SJCRH30 (cell line): ENCODE measurements around the gene GRM4. TPM values are rescaled to one million over a fixed set of nuclear protein-coding genes. Genes with fewer than 3 reads are reported as not detected.

Experiments
- DNase-seq, 2 experiments: peaks; one replicate each; pipeline ENCODE4 v3.0.0-alpha.2; 2015 to 2020
- H3K27ac ChIP-seq: fragments of 250-450 bp; sonication (Bioruptor Pico); 2 replicates; pipeline ENCODE4 v1.5.1; 2020; ENCODE audit warnings: mild to moderate bottlenecking, moderate library complexity
- H3K27me3 ChIP-seq: fragments of 250-450 bp; sonication (Bioruptor Pico); 2 replicates; pipeline ENCODE4 v1.5.1; 2020; ENCODE audit warnings: mild to moderate bottlenecking, moderate library complexity
- H3K36me3 ChIP-seq: fragments of 250-450 bp; sonication (Bioruptor Pico); 2 replicates; pipeline ENCODE4 v1.5.1; 2020; ENCODE audit warnings: mild to moderate bottlenecking, moderate library complexity
- H3K4me1 ChIP-seq: fragments of 250-450 bp; sonication (Bioruptor Pico); 2 replicates; pipeline ENCODE4 v1.5.1; 2020; ENCODE audit warnings: mild to moderate bottlenecking, moderate library complexity
- H3K4me3 ChIP-seq: fragments of 250-450 bp; sonication (Bioruptor Pico); 2 replicates; pipeline ENCODE4 v1.5.1; 2020; ENCODE audit warnings: mild to moderate bottlenecking, moderate library complexity
- H3K9me3 ChIP-seq: fragments of 250-450 bp; sonication (Bioruptor Pico); replicated peaks from 2 replicates; pipeline ENCODE4 v1.5.1; 2020; ENCODE audit warnings: mild to moderate bottlenecking, moderate library complexity
- total RNA-seq: library from RNA; depleted of rRNA; stranded (reverse); fragments of >200 nt; shearing (Covaris generic); gene quantifications from 2 replicates; pipeline ENCODE4 v1.2.3, GENCODE V29; 2014

The GRM4 gene
- total RNA-seq, 1 experiment from 2014 or later, result 0.06 TPM

DNA sequence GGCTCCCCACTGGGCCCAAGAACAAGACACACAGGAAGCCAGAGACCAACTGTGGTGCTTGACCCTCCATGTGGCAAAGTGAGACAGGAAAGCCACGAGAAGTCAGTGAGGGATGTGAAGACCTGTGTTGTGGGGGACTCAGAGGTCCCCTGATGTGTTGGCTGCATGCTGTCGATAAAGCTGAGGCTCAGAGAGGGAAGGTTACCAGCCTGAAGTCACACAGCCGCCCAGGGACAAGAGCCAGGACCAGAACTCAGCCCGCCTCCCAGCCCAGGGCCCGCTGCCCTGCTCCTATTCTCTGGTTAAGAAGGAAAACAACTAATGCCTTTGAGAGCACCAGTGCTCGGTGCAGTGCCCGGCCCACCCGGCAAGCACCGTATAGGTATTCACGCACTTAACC, 63.5 kb downstream of the GRM4 start:
- no peaks in the 10 kb centered on the region for H3K4me1 ChIP-seq
- H3K9me3 ChIP-seq, result no peaks in the 10 kb centered on the region
- peaks cover 19% of the 10 kb centered on the region; the same call in 1 of the 2 replicates for H3K27me3 ChIP-seq
- no peaks in the 10 kb centered on the region for H3K36me3 ChIP-seq
- DNase-seq, result no peak
- no peak overlapping the region for H3K27ac ChIP-seq
- H3K4me3 ChIP-seq, result no peak overlapping the region

DNA sequence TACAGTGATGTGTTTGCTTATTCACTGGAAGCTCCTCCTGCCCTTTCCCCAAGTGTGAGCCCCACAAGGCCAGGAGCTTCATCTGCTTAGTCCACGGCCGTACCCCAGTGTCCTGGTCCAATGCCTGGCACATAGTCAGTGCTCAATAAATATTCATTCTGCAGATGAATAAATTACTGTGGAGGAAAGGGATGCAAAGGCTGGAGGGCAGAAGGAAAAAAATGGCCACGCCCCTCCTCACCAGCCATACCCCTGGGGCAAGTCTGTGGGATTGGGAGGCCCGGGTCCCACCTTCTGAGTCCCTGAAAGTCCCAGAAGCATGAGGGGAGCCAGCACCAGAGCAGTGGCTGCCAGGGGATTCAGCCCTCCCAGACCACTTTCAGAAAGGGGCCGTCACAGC, 65.5 kb downstream of the GRM4 start:
- H3K9me3 ChIP-seq, result no peaks in the 10 kb centered on the region
- no peak overlapping the region for H3K27ac ChIP-seq
- H3K27me3 ChIP-seq, result peaks cover 19% of the 10 kb centered on the region; the same call in 1 of the 2 replicates
- H3K36me3 ChIP-seq, result no peaks in the 10 kb centered on the region
- no peaks in the 10 kb centered on the region for H3K4me1 ChIP-seq
- H3K4me3 ChIP-seq, result no peak overlapping the region
- DNase-seq, result no peak

- Histone ChIP-seq H3K9me3 (no peaks in the 10 kb centered on the region), H3K4me1 (no peaks in the 10 kb centered on the region), H3K27me3 (peaks cover 19% of the 10 kb centered on the region; the same call in 1 of the 2 replicates), H3K27ac (no peak overlapping the region), H3K4me3 (no peak overlapping the region), H3K36me3 (no peaks in the 10 kb centered on the region)
- DNase-seq, result no peak
These were observed 66.0 kb downstream of the GRM4 start for GRCh38 chr6:34079899-34080298.

- DNase-seq, result no peak
- Histone ChIP-seq H3K36me3 (no peaks in the 10 kb centered on the region), H3K27me3 (peaks cover 12% of the 10 kb centered on the region; the same call in 1 of the 2 replicates), H3K9me3 (no peaks in the 10 kb centered on the region), H3K4me3 (no peak overlapping the region), H3K27ac (no peak overlapping the region), H3K4me1 (no peaks in the 10 kb centered on the region)
These were observed 70.0 kb downstream of the GRM4 start for GRCh38 chr6:34075906-34076305.

- no peak overlapping the region for H3K4me3 ChIP-seq
- H3K4me1 ChIP-seq, result no peaks in the 10 kb centered on the region
- no peaks in the 10 kb centered on the region for H3K9me3 ChIP-seq
- no peak overlapping the region for H3K27ac ChIP-seq
- peaks cover 18% of the 10 kb centered on the region for H3K27me3 ChIP-seq
- no peaks in the 10 kb centered on the region for H3K36me3 ChIP-seq
- no peak for DNase-seq
These were observed 71.7 kb downstream of the GRM4 start for GRCh38 chr6:34074064-34074742.

- H3K4me3 ChIP-seq, result no peak overlapping the region
- no peaks in the 10 kb centered on the region for H3K9me3 ChIP-seq
- H3K36me3 ChIP-seq, result no peaks in the 10 kb centered on the region
- H3K27me3 ChIP-seq, result peaks cover 17% of the 10 kb centered on the region
- no peaks in the 10 kb centered on the region for H3K4me1 ChIP-seq
- DNase-seq, result no peak
- H3K27ac ChIP-seq, result no peak overlapping the region
These were observed 72.3 kb downstream of the GRM4 start for GRCh38 chr6:34073540-34073939.

- no peak overlapping the region for H3K4me3 ChIP-seq
These were observed 73.2 kb downstream of the GRM4 start for GRCh38 chr6:34072727-34073126.

DNA sequence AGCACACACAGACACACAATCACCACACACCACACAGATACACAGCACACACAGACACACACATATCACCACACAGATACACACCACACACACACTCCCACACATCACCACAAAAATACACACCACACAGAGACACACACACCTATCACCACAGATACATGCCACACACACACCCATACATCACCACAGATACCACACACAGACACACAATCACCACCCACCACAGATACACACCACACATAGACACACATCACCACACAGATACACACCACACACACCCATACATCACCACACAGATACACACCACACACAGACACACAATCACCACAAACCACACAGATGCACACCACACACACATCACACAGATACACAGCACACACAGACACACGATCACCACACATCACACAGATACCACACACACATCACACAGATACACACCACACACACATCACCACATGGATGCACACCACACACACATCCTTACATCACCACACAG, 74.0 kb downstream of the GRM4 start:
- H3K4me1 ChIP-seq, result no peaks in the 10 kb centered on the region
- no peaks in the 10 kb centered on the region for H3K9me3 ChIP-seq
- H3K4me3 ChIP-seq, result no peak overlapping the region
- H3K27me3 ChIP-seq, result peaks cover 10% of the 10 kb centered on the region; the same call in 1 of the 2 replicates
- no peak overlapping the region for H3K27ac ChIP-seq
- DNase-seq, result no peak
- no peaks in the 10 kb centered on the region for H3K36me3 ChIP-seq

More at GRCh38 chr6:34072727-34073126, 73.2 kb downstream of the GRM4 start:
- Histone ChIP-seq H3K9me3 (no peaks in the 10 kb centered on the region), H3K36me3 (no peaks in the 10 kb centered on the region), H3K4me1 (no peaks in the 10 kb centered on the region), H3K27me3 (peaks cover 10% of the 10 kb centered on the region), H3K27ac (no peak overlapping the region)
- no peak for DNase-seq

- H3K27ac ChIP-seq, result no peak overlapping the region
- peaks cover 16% of the 10 kb centered on the region for H3K27me3 ChIP-seq
- H3K4me3 ChIP-seq, result no peak overlapping the region
- no peaks in the 10 kb centered on the region for H3K9me3 ChIP-seq
- H3K36me3 ChIP-seq, result no peaks in the 10 kb centered on the region
- H3K4me1 ChIP-seq, result no peaks in the 10 kb centered on the region
- no peak for DNase-seq
These were observed 74.6 kb downstream of the GRM4 start for GRCh38 chr6:34071136-34071883.

DNA sequence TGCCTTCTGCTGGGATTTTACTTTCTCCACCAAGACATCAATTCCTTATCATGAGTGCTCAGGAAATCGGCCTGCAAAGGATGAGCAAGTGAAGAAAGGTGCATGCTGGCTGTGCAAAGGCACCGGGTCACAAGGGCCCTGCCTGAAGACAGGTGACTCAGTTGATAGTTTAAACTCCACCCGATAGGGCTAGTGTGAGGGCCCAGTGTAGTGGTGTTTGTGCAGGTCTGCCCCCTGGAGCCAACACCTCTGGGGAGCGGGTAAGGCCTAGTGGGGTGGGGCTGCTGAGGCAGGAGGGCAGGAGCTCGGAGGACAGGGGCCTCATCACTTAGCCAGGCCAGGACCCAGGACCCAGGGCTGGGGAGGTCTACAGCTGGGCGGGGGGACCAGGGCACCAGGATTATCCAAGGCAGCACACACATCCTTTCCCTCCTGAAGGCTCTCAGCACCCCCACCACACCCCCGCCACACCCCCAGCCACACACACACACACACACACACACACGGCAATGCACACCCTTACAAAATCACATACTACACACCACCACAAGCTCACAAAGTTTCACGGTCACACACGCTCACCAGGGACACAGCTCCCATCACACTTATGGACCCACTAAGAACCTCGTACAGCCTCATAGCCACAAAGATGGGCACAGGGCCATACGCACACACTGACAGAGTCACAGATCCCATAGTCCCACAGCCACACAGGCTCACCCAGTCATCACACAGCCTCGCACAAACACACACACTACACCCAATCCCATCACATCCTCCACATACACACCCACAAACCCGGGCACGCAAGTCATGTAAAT, 75.4 kb downstream of the GRM4 start:
- DNase-seq, result no peak

DNA sequence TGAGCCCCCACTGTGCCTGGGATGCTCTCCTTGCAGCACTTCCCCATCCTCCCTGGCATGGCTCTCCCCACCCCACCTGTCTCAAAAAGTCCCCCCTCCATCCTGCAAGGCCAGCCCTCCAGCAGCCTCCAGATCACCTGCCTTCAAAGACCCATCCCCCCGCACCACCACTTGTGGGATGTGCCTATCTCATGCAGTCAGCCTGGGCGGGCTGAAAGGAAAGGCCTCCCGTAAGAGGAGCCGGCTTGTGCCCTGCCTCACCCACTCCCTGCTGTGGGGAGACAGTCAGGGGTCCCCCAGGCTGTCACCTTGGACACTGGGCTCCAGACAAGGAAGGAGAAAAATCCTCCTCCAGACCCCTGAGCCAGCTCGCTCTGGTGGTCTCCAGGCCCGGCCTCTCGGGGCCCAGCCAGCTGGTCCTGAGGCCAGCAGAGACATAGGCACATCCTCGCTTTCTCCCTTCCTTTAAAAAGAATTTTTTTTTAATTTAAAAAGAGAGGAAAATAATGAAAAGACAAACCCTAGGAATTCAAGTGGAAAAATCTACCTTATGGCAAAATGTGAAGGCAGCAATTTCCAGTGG, 77.3 kb downstream of the GRM4 start:
- Histone ChIP-seq H3K4me1 (no peaks in the 10 kb centered on the region), H3K9me3 (no peaks in the 10 kb centered on the region), H3K27me3 (peaks cover 24% of the 10 kb centered on the region), H3K27ac (no peak overlapping the region), H3K4me3 (no peak overlapping the region), H3K36me3 (no peaks in the 10 kb centered on the region)
- no peak for DNase-seq

More for the DNA sequence above, 75.4 kb downstream of the GRM4 start:
- no peaks in the 10 kb centered on the region for H3K4me1 ChIP-seq
- no peaks in the 10 kb centered on the region for H3K9me3 ChIP-seq
- no peaks in the 10 kb centered on the region for H3K36me3 ChIP-seq
- no peak overlapping the region for H3K27ac ChIP-seq
- H3K27me3 ChIP-seq, result peaks cover 21% of the 10 kb centered on the region
- H3K4me3 ChIP-seq, result no peak overlapping the region

DNA sequence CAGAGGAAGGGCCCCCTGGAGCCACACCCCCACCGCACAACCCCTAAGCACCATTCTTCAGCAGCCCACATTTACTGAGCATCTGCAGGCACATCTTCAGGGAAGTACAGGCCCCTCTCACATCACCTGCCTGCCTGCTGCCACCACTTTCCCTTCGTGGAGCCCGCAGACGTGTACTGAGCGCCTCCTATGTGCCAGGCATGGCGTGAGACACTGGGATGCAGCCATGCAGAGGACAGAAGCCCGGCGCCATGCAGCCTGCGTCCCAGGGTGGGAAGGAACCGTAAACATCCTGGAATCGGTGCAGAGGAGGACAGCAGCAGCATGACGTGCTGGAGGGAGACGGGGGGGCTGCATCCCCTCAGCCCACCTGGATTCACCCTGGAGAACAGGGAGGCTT, 78.1 kb downstream of the GRM4 start:
- no peaks in the 10 kb centered on the region for H3K4me1 ChIP-seq
- no peak overlapping the region for H3K4me3 ChIP-seq
- H3K27ac ChIP-seq, result no peak overlapping the region
- DNase-seq, result peak in 1 of 2 experiments; percentile 13
- H3K9me3 ChIP-seq, result no peaks in the 10 kb centered on the region
- peaks cover 25% of the 10 kb centered on the region for H3K27me3 ChIP-seq
- no peaks in the 10 kb centered on the region for H3K36me3 ChIP-seq

DNA sequence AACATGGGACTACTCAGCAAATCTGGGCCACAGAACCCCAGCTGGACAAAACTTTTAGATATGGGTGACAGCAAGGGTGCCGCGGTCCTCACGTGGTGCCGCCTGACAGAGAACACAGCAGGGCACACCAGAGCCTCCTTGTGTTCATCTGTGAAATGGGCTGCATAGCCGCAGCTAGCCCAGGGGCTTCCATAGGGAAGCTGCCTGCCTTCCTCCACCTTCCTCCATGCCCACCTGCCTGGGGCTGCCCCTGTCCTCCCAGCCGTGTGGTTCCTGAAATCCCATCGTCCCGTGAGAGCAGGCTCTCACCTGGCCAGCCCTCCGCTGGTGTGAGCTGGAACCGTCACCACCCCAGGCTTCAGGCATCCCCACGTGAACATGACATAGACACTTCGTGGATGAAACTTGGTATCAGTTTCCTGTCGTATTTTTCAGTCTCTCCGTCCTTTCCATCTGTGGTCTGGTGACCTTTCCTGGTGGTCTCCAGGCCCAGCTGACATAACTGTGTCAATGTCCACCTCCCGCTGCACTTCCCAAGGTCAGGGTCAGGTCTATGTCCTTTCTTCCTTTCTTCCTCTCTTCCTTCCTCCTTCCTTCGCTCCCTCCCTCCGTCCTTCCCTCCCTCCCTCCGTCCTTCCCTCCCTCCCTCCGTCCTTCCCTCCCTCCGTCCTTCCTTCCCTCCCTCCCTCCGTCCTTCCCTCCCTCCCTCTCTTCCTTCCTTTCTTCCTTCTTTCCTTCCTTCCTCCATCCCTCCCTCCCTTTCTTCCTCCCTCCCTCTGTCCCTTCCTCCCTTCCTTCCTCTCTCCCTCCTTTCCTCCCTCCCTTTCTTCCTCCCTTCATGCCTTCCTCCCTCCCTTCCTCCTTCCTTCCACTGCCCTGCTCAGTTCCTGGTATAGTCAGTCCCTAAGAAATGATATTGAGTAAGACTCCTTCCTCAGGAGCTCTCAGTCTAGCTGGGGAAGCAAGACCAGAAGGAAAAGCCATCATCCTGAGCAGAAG, 78.8 kb downstream of the GRM4 start:
- Histone ChIP-seq H3K4me3 (no peak overlapping the region), H3K27me3 (peaks cover 25% of the 10 kb centered on the region), H3K36me3 (no peaks in the 10 kb centered on the region), H3K27ac (no peak overlapping the region), H3K4me1 (no peaks in the 10 kb centered on the region), H3K9me3 (no peaks in the 10 kb centered on the region)
- DNase-seq, result no peak

DNA sequence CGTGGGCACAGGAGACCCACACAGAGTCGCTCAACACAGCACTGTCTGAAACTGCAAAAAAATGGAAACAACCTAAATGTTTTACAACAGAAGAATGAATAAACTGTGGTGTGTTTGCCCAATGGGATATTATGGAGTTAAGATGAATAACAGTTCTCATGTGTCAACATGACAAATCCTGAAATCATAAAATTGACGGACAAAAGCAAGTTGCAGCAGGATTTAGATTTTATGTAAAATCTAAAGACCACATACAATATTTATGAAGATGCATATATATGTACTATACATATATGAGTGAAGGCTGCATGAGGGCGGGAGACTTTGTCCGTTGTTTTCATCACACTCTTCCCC, 79.7 kb downstream of the GRM4 start:
- Histone ChIP-seq H3K9me3 (no peaks in the 10 kb centered on the region), H3K27me3 (peaks cover 25% of the 10 kb centered on the region), H3K27ac (no peak overlapping the region), H3K4me1 (no peaks in the 10 kb centered on the region), H3K4me3 (no peak overlapping the region), H3K36me3 (no peaks in the 10 kb centered on the region)
- DNase-seq, result no peak
